ENCODE data around the gene ICAM2. TPM values are rescaled to one million over a fixed set of nuclear protein-coding genes. Genes with fewer than 3 reads are reported as not detected.

Gene ICAM2
- total and polyA plus RNA-seq, 2 donors from 2014 or later: 38.8 to 55.8 TPM

GRCh38 chr17:63985387-63986140 is 34.9 kb downstream of the ICAM2 start:
- no peak for TF ChIP-seq CTCF (IDR thresholded peaks at IDR 0.05; ENCODE audit: borderline replicate concordance, extremely low read depth, insufficient read depth)
- no peak overlapping the region for H3K9ac ChIP-seq (ENCODE audit: low read length in 3 of 3)
- H3K36me3 ChIP-seq (ENCODE audit: control insufficient read depth in 2 of 3, insufficient read depth in 3 of 3, low read length in 3 of 3): no peaks in the 10 kb centered on the region
- FAIRE-seq (no peak), DNase-seq (peak in 1 of 5 donors; percentile 50)
- H3K27me3 ChIP-seq (ENCODE audit: control insufficient read depth, insufficient read depth, low read length): no peaks in the 10 kb centered on the region
- peaks cover 0 to 12% (median 0%) of the 10 kb centered on the region in 3 donors for H3K4me1 ChIP-seq (ENCODE audit: control insufficient read depth in 2 of 3, insufficient read depth in 2 of 3, low read depth in 1 of 3, low read length in 3 of 3)
- H3K4me3 ChIP-seq (ENCODE audit: low read length in 3 of 3): no peak overlapping the region
- peaks cover 0 to 6% (median 0%) of the 10 kb centered on the region in 3 donors for H3K9me3 ChIP-seq (ENCODE audit: control insufficient read depth in 2 of 3, insufficient read depth in 1 of 3, low read length in 3 of 3)
- intact Hi-C loops (cut with DNase I): no loop called here
- H3K27ac ChIP-seq (ENCODE audit: low read depth in 2 of 2, low read length in 2 of 2): peak overlapping the region in 1 of 2 donors; percentile 67

DNA sequence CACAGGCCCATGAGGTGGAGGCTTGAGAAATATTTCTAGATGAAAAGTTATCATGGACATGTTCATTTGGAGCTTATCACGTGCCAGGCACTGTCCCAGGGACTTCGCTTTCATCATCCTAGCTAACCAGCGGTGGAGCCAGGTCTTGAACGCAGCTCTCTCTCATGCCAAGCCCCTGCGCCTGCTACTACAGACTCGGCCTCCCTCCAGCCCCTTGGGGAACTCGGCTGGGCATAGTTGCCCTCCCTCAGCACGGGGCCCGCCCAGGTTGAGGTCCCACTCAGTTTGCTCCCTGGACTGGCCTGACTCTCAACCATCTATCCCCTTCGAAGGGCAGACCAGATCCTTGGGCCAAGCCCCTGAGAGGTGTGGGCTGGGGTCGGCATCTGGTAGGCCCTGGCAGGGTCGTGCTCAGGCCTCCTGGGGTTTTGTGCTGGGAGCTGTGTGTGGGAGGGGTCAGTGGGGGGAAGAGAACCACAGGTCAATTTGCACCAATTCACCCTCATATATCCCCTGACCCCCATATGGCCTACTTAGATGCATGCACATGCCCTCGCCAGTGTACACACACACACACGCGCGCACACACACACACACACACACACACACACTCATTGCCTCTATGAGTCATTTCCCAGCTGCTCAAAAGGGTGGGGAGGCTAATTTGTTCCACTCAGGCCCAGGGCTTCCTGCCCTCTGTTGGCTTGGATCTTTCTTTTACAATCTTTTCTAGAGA is 35.6 kb downstream of the ICAM2 start:
- no peak overlapping the region for H3K4me3 ChIP-seq (ENCODE audit: low read length in 3 of 3)
- H3K9me3 ChIP-seq (ENCODE audit: control insufficient read depth in 2 of 3, insufficient read depth in 1 of 3, low read length in 3 of 3): peaks cover 0 to 6% (median 0%) of the 10 kb centered on the region in 3 donors
- intact Hi-C loops (cut with DNase I): no loop called here
- H3K36me3 ChIP-seq (ENCODE audit: control insufficient read depth in 2 of 3, insufficient read depth in 3 of 3, low read length in 3 of 3): no peaks in the 10 kb centered on the region
- TF ChIP-seq CTCF (IDR thresholded peaks at IDR 0.05; ENCODE audit: borderline replicate concordance, extremely low read depth, insufficient read depth): no peak
- DNase-seq (peak in 2 of 5 donors; percentile 48 to 86), FAIRE-seq (no peak)
- H3K4me1 ChIP-seq (ENCODE audit: control insufficient read depth in 2 of 3, insufficient read depth in 2 of 3, low read depth in 1 of 3, low read length in 3 of 3): peaks cover 0 to 11% (median 0%) of the 10 kb centered on the region in 3 donors
- H3K9ac ChIP-seq (ENCODE audit: low read length in 3 of 3): no peak overlapping the region
- H3K27ac ChIP-seq (ENCODE audit: low read depth in 2 of 2, low read length in 2 of 2): peak overlapping the region; percentile 20 to 67
- H3K27me3 ChIP-seq (ENCODE audit: control insufficient read depth, insufficient read depth, low read length): no peaks in the 10 kb centered on the region

DNA sequence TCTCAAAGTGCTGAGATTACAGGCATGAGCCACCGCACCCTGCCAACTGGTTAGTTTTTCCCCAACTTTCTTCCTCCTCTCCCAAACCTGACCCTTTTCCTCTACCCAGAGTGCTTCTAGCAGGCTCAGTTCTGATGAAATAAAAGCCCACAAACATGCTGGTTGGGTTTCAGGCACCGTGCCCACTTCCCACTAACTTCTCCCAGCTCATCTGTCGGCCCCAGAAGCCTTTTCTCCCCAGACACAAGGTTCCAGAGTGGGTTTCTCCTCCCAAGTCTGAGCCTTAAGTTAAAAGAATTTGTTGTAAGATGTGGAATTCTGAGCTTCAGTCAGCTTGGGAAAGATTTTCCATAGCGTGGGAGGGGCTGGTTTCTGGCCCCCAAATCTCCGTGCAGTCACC is 36.2 kb downstream of the ICAM2 start:
- H3K4me3 ChIP-seq (ENCODE audit: low read length in 3 of 3): no peak overlapping the region
- FAIRE-seq (no peak), DNase-seq (peak in 1 of 5 donors; percentile 17)
- intact Hi-C loops (cut with DNase I): no loop called here
- no peaks in the 10 kb centered on the region for H3K36me3 ChIP-seq (ENCODE audit: control insufficient read depth in 2 of 3, insufficient read depth in 3 of 3, low read length in 3 of 3)
- H3K9ac ChIP-seq (ENCODE audit: low read length in 3 of 3): no peak overlapping the region
- peaks cover 0 to 6% (median 0%) of the 10 kb centered on the region in 3 donors for H3K9me3 ChIP-seq (ENCODE audit: control insufficient read depth in 2 of 3, insufficient read depth in 1 of 3, low read length in 3 of 3)
- H3K27ac ChIP-seq (ENCODE audit: low read depth in 2 of 2, low read length in 2 of 2): peak overlapping the region in 1 of 2 donors; percentile 61
- no peak for TF ChIP-seq CTCF (IDR thresholded peaks at IDR 0.05; ENCODE audit: borderline replicate concordance, extremely low read depth, insufficient read depth)
- H3K27me3 ChIP-seq (ENCODE audit: control insufficient read depth, insufficient read depth, low read length): no peaks in the 10 kb centered on the region
- peaks cover 0 to 11% (median 0%) of the 10 kb centered on the region in 3 donors for H3K4me1 ChIP-seq (ENCODE audit: control insufficient read depth in 2 of 3, insufficient read depth in 2 of 3, low read depth in 1 of 3, low read length in 3 of 3)

All from kidney (tissue), 14 donors.